HepG2 (cell line): ENCODE results near the gene POLR3H. TPM values are rescaled to one million over a fixed set of nuclear protein-coding genes. Genes with fewer than 3 reads are reported as not detected.

Experiments
- HINFP ChIP-seq: sonication (generic); formaldehyde crosslinking; IDR thresholded peaks from 2 replicates; pipeline ENCODE4 v1.4.0; 2020; ENCODE audit warnings: low read depth, mild to moderate bottlenecking, missing genetic modification reagents
- NR2C2 ChIP-seq: sonication (generic); formaldehyde crosslinking; IDR thresholded peaks from 2 replicates; pipeline ENCODE4 v1.4.0; 2020; ENCODE audit warnings: missing genetic modification reagents, mild to moderate bottlenecking, moderate library complexity, borderline replicate concordance
- RERE ChIP-seq: IDR thresholded peaks from 2 replicates; pipeline ENCODE4 v1.6.1; 2016; ENCODE audit warnings: low read depth, missing genetic modification reagents, missing compliant biosample characterization
- SAFB2 ChIP-seq: sonication (generic); formaldehyde crosslinking; IDR thresholded peaks from 2 replicates; pipeline ENCODE4 v1.5.1; 2020; ENCODE audit warnings: missing genetic modification reagents, low read depth, mild to moderate bottlenecking, borderline replicate concordance
- polyA plus RNA-seq, 8 experiments: library from polyadenylated mRNA; depleted of rRNA in 3 of 8; stranded (reverse) in 7 of 8; unstranded in 1 of 8; fragments of >200 nt; fragmentation: Illumina TruSeq in 4 of 8; extraction: Trizol in 4 of 8; gene quantifications; 2 replicates each; pipeline versions ENCODE4 v1.2.1 to v1.2.3, GENCODE V29; 2011 to 2016; ENCODE audit warnings: low read depth in 4 of 8, missing spikeins in 1 of 8, mixed read lengths in 1 of 8; ENCODE audit not compliant: insufficient read depth in 1 of 8
- total RNA-seq, 5 experiments: library from RNA; depleted of rRNA; stranded (reverse); fragments of >200 nt; fragmentation: Illumina TruSeq; extraction: Trizol; gene quantifications; 2 replicates each; pipeline ENCODE4 v1.2.3, GENCODE V29; 2016; ENCODE audit warnings: low read depth in 1 of 5

Gene POLR3H
- total and polyA plus RNA-seq, 2 of the 13 experiments (the other 11 are each of a cell fraction or from before 2014, with no cell fraction given) = 10.3 to 28.6 TPM

- no peak for TF ChIP-seq NR2C2
- TF ChIP-seq RERE (CRISPR knock-in tag) = no peak
- no peak for TF ChIP-seq SAFB2 (CRISPR knock-in tag)
- no peak for TF ChIP-seq HINFP (CRISPR knock-in tag)
Observed at GRCh38 chr22:41540006-41540315, 4.3 kb downstream of the POLR3H start (continued).
